GM12874 (cell line): Measurements from ENCODE around the gene MED22.
A peak's percentile ranks its signal among the peaks of the same experiment; 100 is the strongest.

Experiments
- CTCF ChIP-seq: IDR thresholded peaks from 2 replicates; pipeline ENCODE4 v1.5.1; 2011; ENCODE audit warnings: low read depth, mild to moderate bottlenecking, control low read depth, low read length, moderate library complexity; ENCODE audit not compliant: insufficient read depth

Gene MED22

GRCh38 chr9:133351908-133352634 lies 4.1 kb upstream of the MED22 start:
- TF ChIP-seq CTCF, result peak; percentile 79

- TF ChIP-seq CTCF, result no peak
Observed at GRCh38 chr9:133351526-133351907, 3.6 kb upstream of the MED22 start.

GRCh38 chr9:133349965-133350616 lies 2.2 kb upstream of the MED22 start:
- TF ChIP-seq CTCF, result no peak

GRCh38 chr9:133348718-133349573 lies 1.0 kb upstream of the MED22 start:
- TF ChIP-seq CTCF, result no peak

- TF ChIP-seq CTCF, result no peak
Observed at GRCh38 chr9:133347515-133347984, 381 bp downstream of the MED22 start.

- TF ChIP-seq CTCF, result no peak
Observed at GRCh38 chr9:133346021-133346785, 1.7 kb downstream of the MED22 start.

- TF ChIP-seq CTCF, result no peak
Observed at GRCh38 chr9:133345596-133345995, 2.3 kb downstream of the MED22 start.
